Stimulated activated CD4-positive, alpha-beta T cell treated with anti-CD3 and anti-CD28 coated beads, Interleukin-2, amount 100 ng/mL, for 4 hours (primary cell): Measurements from ENCODE around the gene LRRC72.
"Not testable (repeated sequence)": the region's sequence is repeated elsewhere in the genome, so short reads cannot be mapped to it uniquely, and the experiment has no call there.

Source experiments
- DNase-seq: peaks from one replicate; pipeline ENCODE4 v3.0.0-alpha.2; 2020; ENCODE audit warnings: low read depth

The LRRC72 gene

DNA sequence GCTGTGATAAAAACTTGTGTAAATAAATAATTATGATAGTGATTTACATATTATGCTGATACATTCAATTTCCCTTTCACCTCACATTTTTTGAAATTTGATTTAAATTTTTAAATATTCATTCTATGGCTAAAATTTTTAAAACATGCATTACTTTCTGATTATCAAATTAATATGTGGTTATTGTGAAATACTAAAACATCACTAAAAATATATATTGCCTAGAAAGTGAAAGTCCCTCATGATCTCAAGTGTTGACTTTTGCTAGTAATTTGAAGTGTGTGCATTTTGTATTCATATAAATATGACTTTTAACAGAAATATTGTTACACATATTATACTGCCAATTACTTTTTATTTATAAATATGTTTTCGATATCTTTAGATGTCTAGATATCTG lies 3.1 kb downstream of the LRRC72 start:
- DNase-seq = no peak

DNA sequence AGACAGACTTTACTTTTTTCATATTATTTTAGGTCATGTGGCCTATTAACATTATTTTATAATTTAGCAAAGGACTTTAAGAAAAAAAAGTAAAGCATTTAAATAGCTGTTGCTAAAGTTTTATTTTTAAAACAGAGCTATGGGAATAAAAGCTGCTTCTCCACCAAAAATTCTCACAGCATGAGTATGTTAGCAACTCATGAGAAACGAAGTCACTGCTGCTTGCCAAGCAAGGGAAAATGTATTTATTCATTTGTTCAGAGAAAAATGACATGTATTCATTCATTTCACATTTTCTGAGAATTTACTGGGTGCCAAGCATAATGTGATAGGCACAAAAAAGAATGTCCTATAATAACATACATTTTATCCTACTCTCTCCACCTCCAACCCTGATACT lies 5.1 kb downstream of the LRRC72 start:
- no peak for DNase-seq

DNA sequence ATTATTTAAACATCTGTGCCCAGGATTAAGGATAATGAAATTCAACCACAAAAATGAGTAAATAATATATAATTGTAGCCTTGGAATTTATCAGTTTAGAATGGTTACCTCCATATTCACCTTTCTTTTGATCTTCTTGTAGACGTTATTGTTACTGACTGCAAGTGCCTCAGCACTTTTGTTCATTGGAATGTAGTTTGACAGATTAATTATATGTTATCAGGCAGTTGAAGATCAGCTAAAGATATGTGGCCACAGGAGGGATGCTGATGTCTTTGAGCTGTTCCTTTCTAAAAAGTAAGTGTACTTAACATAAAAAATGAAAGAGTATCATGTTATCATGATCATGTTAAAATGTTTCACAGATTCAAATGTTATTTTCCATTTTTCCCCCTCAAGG lies 5.6 kb downstream of the LRRC72 start:
- DNase-seq = no peak

DNA sequence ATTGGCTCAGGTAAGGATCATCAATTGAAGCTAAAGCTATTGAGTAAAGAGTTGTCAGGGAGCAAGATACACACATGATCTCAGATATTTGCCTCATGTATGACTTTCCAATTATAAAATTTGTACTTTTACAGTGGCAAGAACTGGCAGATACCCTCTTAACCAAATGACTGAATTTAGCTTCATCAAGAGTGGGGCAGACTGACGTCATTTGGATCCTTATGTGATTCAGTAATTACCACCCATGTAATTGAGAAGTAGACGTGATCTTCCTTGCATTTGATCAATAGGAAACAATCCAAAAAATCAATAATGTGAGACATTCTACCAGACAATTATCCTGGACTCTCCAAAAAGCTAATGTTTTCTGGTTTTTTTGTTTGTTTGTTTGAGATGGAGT lies 8.9 kb downstream of the LRRC72 start:
- DNase-seq = no peak

DNA sequence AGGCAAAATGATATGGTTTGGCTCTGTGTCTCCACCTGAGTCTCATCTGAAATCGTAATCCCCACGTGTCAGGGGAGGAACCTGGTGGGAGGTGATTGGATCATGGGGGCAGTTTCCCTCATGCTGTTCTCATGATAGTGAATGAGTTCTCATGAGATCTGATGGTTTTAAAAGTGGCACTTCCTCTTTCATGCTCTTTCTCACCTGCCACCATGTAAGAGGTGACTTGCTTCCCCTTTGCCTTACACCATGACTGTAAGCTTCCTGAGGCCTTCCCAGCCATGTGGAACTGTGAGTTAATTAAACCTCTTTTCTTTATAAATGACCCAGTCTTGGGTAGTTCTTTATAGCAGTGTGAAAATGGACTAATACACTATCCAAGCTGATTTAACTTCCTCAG lies 13.9 kb downstream of the LRRC72 start:
- not testable (repeated sequence) for DNase-seq

DNA sequence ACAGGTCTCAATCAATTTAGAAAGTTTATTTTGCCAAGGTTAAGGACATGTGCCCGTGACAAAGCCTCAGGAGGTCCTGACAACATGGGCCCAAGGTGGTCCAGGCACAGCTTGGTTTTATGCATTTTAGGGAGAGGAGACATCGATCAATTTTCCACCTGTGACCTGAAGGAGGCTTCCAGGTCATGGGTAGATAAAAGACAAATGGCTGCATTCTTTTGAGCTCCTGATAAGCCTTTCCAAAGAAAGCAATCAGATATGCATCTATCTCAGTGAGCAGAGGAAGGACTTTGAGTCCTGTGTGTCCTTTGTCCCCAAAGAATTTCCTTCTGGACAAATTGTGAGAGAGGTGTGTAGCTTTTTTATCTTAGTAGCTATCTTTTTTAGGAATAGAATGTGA lies 15.8 kb downstream of the LRRC72 start:
- DNase-seq = no peak

DNA sequence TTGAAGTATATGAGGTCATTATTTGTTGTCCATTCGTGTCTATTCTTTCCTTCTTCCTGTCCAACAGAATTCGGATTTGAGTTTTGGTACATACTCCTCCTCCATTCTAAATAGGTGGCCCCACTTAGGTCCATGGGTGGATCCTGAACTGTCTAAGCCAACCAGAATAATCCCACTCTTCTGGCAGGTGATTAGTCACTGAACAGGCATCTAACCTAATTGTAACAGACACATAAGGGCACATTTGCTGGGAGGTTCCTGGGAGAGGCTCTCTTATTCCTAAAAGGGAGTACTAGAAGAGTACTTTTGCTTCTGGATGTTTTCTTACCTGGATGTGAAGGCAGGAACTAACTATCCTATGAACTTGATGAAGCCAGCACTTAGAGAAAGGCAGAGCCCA lies 16.8 kb downstream of the LRRC72 start:
- DNase-seq = no peak

DNA sequence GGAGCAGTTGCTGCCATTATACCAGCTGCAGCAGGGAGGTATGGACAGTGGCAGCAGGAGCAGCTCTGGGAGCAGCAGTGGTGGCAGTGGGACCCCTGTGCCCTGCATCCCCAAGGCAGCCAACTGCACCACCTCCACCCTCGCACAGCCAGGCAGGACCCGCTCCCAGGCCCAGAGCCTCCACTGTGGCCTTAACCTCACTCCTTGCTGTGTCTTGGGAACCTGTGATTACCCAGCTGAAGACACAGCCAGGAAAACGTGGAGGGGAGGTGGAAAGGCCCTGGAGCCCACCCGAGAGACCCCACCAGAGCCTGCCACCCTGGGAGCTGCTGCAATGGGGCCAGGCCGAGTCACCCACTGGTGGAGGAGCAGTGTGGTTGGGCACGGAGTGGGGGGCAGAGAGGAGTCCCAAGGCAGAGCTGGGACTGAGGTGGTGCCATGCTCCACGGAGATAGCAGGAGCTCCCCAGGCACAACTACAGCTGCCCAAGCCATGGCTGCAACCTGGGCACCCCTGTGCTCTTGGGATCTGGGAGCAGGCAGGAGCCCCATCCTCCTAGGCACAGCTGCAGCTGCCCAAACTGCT lies 20.4 kb downstream of the LRRC72 start:
- DNase-seq = no peak

DNA sequence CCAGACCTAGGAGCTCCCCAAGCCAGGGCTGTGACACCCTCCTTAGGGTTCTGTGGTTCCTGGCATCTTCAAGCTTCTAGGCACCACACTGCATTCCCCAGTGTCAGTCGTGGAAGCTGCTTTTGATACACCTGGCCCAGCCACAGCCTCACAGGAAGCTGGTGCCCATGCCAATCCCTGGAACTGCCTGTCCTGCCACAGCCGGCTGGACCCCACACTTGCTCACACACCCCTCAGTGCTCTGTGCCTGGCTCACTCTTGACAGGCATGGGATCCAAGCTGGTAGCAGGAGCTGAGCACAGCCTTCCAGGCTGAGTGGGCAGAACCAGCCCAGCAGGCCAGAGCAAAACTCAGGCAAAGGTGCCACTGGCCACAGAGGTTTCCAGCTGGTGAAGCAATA lies 21.8 kb downstream of the LRRC72 start:
- DNase-seq = no peak

DNA sequence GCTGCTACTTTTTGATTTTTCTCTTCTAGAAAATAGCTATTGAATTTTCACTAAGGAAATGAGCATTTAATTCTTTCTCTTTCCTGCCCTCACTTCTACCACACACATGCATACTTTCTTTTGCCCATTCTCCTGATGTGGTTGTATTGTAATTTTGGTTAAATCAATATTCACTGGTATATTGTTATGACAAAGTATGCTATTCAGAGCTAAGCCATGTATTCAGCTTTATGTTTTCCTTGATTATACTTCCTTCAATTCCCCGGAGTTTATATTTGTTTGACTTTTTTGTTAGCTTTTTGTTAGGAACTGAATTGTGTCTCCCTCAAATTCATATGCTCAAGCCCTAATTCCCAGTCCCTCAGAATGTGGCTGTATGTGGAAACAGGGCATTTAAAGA lies 24.0 kb downstream of the LRRC72 start:
- no peak for DNase-seq

DNA sequence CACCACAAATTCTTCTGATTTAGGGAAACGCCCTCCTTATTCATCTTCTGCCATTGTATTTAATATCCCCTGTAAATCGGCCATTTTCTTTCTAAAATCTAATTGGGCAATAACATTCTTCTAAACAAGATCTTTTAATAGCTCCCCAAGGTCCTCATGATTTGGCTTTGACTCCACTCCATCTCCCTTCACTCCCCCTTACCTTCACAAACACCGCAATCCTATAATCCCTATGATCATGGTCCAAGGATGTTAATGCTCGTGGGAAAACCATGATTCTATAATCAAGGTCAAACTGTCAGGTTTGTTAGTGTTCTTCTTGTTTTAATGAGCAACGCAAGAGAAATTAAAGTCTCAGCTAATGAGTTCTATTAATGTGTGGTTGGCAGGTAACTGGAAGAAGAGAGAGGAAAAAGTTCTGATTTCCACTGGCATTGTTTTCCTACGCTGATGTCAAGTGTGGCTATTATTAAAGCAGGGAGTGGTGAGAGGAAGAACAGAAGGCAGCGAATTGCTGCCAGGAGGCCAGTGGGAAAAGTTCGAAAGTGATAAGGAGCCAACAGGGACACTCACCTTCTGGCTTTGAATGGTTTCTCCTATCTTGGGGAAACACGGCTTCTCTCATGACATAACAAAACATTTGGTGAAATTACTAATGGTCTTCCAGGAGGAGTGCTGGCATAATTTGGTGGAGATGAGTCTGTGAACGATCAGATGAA lies 28.1 kb downstream of the LRRC72 start:
- no peak for DNase-seq

DNA sequence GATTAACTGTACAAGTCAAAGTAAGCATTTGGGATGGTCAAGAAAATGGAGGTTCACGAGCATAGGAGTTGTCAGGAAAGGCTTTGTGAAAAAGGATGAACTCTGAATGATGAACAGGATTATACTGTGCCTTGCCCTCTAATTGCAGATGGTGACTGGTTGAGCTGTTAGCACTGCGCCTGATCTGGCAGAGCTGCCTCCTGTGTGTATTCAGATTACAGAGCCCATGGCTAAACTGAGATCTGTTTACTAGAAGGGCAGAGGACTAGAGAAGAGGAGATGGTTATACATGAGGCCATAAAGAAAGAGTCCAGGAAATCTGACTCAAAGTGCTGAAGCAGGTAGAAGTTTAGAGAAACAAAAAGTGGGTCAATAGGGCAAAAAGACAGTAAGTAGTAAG lies 29.7 kb downstream of the LRRC72 start:
- DNase-seq = no peak

DNA sequence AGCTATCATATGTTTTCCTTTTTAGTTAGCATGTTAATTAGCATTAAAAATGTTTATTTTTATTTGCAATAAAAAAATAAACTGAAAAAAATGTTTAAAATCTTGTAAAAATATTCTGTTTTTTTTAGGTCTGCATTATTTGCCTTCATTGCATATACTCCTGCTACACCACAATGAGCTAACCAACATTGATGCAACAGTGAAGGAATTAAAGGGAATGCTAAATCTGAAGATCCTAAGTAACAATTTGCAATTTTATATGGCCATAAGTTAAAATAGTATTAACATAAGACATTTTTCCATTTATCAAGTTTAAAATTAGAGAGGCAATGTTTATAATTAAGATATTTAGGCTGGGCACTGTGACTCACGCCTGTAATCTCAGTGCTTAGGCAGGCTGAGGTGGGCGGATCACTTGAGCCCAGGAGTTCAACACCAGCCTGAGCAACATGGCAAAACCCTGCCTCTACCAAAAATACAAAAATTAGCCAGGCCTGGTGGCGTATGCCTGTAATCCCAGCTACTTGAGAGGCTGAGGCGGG lies 32.2 kb downstream of the LRRC72 start:
- DNase-seq = no peak

DNA sequence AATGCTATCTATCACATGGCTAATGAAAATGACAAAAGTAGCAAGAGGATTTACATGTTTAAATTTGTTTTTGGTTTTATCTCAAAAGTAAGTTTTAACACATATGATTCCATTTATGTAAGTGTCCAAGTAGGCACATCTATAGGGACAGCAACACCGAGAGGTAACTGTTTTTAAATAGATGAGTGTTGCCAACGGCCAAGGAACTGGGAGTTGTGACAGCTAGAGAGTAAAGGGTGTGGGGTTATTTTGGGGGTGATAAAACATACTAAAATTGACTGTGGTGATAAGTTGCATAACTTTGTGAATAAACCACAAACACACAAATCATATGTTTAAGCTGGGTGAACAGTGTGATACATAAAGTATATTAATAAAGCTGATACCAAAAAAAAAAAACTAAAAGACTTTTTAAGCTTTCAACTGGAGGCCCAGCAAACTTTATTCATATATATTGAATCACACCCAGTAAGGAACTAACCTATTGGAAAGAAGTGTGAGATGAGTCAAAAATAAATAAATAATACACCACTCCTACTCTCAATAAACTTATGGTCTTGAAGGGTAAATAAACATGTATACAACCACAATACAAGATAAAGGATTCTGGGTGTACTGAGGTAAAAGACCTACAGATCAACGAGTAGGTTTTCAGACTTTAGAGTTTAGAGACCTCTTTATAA lies 33.0 kb downstream of the LRRC72 start:
- no peak for DNase-seq

DNA sequence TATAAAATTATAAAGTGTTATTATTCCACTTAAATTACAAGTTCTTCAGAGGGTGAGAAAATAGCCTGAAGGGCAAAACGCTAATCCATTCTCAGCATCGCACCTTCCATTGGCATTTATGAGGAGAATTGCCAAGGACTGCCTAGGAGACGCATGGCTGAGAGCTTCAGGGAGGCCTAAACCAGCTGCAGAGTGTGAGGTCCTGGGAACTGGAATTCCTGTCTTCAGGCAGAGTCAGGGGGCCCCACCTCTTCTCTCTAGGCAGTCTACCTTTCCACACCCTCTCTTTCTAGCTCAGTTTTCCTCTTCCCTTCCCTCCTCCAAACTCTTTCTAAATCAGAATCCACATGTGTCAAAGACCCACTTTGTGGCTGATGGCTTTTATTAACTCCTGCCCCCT lies 35.3 kb downstream of the LRRC72 start:
- no peak for DNase-seq

DNA sequence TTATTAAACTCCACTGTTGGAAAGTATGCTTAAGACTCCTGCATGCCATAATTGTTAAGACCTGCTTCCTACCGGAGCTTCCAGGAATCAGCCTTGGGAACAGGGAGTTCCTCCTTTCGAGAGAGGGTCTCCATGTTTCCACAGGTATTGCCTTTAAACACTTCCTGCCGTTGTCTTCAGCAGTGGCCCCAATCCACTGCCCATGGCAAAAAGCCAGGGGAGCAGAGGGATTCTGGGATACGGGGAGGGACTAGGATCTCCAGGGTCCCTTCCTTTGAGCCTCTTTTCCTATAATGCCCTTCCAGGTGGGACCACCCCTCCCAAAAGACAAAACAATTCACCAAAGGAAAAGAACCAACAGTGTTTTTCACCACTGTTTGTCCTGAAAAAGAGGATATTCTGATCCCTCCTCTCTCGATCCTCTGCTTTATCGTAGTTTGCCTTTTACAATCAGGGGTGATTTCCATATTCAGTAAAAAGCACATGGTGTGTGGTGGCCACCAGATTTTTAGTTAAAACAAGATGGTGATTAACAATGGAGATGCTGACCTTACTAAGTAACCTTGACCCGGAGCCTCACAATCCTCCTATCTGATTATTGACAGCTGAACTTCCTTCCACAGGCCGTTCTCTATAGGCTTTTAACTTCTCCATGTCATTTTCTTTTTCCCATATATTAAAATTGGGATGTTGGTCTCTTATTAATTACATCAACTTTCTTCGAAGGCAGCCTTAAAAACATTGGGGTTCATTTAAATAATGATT lies 36.0 kb downstream of the LRRC72 start:
- DNase-seq = no peak

DNA sequence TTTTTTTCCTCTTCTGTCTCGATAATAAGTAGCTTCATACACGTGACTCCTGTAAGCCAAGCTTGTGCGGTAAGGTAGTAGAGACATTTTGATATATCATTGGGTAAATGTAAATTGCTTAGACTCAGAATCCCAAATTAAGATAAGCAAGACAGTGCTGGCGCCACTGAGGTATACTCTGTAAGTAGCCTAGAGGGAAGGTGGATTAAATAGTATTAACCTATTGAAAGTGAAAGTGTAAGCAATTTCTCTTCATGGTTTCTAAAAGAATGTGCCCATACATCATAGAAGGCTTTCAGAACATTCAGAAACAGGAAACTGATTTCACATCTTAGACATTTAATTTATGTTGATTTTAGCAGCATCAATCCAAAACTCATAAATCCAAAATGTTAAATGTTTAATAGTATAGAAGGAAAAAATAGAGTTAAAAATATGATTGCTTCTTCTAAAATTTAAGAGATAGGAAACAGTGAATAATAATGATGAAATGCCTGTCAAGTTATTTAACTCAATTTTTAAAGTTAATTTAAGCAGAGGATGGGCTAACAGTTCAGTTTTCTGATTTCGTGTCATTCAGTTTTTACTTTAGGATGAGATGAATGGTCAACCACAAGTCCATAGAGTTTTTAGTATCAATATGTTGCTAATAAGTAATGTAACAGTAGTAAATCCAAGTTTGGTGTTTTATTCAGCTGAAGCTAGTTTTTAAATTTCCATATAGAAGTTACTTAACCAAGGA lies 36.8 kb downstream of the LRRC72 start:
- no peak for DNase-seq

DNA sequence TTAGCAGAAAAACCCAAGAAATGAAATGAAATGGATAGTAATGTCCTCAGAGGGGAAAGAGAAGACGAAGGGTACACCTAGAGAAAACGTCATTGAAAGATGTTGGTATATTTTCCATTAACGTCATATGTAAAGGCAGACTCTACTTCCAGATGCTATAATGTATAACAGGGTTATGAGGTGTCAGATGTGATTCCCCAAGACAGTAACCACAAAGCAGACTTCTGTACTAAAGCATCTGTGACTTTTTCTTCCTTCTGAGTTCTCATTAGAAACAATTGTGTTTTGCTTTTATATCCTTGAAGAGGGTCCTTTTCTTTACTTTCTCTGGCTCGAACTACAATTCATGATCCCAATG lies 37.4 kb downstream of the LRRC72 start:
- DNase-seq = no peak

DNA sequence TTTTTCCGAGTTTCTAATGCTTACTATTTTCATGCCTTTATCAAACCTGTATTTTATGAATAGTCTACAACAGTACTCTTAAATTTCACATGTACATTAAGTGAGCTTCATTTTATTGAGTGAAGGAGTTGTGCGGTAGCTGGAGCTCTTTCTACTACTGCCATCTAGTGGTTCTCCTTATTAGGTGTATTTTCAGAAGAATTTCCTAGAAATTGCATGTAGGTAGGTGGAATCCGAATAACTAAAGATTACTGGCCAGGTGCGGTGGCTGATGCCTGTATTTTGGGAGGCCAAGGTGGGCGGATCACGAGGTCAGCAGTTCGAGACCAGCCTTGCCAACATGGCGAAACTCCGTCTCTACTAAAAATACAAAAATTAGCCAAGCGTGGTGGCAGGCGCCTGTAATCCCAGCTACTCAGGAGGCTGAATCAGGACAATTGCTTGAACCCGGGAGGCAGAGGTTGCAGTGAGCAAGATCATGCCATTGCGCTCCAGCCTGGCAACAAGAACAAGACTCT lies 38.3 kb downstream of the LRRC72 start:
- DNase-seq = no peak

DNA sequence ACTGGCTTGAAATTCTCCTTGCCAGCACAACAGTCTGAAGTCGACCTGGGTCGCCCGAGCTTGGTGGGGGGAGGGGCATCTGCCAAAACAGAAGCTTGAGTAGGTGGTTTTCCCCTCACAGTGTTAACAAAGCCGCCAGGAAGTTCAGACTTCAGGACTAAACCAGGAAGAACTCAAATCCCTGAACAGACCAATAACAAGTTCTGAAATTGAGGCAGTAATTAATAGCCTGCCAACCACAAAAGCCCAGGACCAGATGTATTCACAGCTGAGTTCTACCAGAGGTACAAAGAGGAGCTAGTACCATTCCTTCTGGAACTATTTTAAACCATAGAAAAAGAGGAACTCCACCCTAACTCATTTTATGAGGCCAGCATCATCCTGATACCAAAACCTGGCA lies 45.3 kb downstream of the LRRC72 start:
- DNase-seq = no peak

DNA sequence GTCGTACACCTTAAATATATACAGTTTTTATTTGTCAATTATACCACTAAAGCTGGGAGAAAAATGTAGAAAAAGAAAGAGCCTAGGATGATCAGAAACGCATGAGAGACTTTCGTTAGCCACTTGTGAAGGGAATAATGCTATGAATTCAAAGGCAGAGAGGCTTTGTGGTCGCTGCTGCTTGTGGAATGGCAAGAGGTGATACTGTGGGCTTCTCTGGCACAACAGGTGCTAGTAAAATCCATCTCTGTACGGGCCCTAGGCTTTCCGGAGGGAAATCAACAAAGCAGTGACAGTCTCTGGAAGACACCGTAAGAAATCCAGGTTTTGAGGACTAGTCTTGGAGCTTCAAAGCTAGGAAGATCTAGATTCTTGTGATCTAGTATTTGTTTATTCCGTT lies 52.6 kb downstream of the LRRC72 start:
- no peak for DNase-seq

DNA sequence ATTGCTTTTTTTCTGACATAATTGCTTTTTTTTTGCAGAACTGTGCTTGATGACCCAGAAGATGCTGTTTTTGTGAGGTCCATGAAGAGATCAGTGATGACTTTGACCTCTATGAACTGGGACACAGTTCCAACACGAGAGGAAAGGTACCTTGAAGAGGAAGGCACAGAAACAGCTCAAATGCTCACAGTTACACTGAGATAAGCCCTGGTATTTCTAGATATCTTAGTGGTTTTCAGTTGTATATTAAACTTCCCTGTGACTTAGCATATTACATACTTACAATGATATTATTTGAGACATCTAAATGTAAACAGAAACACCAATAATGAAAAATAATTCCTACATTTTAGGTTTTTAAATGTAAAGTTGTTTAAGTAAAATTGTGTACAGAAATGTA lies 54.7 kb downstream of the LRRC72 start:
- no peak for DNase-seq
